ENCODE measurements around the gene PSMD3. TPM values are rescaled to one million over a fixed set of nuclear protein-coding genes. Genes with fewer than 3 reads are reported as not detected.
A peak's percentile ranks its signal among the peaks of the same experiment; 100 is the strongest.

PSMD3 gene
- total RNA-seq, 4 donors from 2014 or later: 58.1 to 117 (median 84.0) TPM

DNA sequence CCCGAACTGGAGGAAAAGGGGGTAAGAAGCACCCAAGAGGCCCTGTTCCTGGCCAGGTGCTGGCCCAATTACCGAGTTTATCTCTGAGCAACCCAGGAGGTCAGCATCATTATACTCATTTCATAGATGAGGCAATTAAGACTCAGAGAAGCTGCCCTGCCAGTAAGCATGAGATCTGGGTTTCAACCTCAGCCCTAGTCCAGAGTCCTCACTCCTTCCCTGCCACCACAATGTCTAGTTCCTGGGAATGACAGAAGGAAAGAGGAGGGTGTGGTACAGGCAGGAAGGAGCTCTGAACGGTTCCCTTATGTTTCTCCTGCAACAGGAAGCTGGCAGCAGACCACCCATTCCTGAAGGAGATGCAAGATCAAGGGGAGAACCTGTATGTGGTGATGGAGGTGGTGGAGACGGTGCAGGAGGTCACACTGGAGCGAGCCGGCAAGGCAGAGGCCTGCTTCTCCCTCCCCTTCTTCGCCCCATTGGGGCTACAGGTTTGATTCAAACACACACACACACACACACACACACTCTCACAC is 10.4 kb upstream of the PSMD3 start:
- Histone ChIP-seq H3K4me1 (no peaks in the 10 kb centered on the region), H3K27ac (replicated peaks in 1 of 4) (no peak overlapping the region), H3K36me3 (no peaks in the 10 kb centered on the region), H3K9me3 (no peaks in the 10 kb centered on the region), H3K4me3 (no peak overlapping the region), H3K27me3 (peaks cover 0 to 54% (median 4%) of the 10 kb centered on the region in 4 donors)
- intact Hi-C loops (cut with DNase I): no loop called here
- TF ChIP-seq POLR2A (IDR thresholded peaks at IDR 0.05; ENCODE audit: low read depth): no peak
- TF ChIP-seq EP300 (IDR thresholded peaks at IDR 0.05): no peak
- TF ChIP-seq, protein P1, sequence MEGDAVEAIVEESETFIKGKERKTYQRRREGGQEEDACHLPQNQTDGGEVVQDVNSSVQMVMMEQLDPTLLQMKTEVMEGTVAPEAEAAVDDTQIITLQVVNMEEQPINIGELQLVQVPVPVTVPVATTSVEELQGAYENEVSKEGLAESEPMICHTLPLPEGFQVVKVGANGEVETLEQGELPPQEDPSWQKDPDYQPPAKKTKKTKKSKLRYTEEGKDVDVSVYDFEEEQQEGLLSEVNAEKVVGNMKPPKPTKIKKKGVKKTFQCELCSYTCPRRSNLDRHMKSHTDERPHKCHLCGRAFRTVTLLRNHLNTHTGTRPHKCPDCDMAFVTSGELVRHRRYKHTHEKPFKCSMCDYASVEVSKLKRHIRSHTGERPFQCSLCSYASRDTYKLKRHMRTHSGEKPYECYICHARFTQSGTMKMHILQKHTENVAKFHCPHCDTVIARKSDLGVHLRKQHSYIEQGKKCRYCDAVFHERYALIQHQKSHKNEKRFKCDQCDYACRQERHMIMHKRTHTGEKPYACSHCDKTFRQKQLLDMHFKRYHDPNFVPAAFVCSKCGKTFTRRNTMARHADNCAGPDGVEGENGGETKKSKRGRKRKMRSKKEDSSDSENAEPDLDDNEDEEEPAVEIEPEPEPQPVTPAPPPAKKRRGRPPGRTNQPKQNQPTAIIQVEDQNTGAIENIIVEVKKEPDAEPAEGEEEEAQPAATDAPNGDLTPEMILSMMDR (IDR thresholded peaks at IDR 0.05): no peak
- TF ChIP-seq POLR2AphosphoS5 (IDR thresholded peaks at IDR 0.05): no peak
- WGBS: 73% methylated on average over 7 of the region's 7 CpGs
- no peak for DNase-seq (ENCODE audit: extremely low spot score)

DNA sequence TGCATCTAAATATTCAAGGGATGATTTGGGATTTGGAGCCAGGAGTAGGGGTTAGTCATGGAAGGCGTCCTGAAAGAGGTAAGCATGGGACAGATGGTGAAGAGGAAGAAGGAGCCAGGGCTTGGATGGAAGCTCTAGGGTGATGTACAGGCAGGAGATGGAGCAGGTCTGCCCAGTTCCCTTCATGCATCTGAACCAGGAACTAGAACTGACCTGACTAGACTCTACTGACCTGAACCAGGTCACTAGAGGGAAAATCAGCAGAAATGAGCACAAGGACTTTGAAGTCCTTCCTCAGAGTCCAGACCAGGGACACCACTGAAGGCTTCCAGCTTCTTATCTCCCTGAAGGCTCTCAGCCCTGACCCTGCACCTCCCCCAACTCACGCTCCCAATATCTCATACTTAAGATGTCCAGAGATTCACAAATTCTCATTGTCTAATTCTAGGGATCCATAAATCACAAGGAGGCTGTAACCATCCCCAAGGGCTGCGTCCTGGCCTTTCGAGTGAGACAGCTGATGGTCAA is 9.5 kb upstream of the PSMD3 start:
- intact Hi-C loops (cut with DNase I): no loop called here
- 90% methylated on average over 4 of the region's 4 CpGs for WGBS

DNA sequence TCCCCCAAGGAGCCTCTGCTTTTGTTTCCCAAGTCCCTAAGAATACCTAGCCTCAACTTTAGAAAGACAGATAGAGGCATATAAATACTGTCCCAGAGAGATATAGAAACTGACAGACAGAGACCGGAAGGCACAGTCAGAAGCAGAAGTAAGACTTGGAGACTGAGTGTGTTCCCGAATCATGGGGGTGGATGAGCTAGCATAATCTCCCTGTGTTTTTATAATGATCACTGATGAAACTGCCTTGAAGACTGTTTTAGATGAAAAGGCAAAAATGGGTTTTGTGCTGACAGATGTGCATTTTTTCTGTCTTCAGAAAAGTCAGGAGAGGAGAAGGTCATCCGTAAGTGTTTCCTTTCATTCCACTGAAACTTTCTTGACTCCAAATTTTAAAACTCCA is 8.3 kb upstream of the PSMD3 start:
- no peak for DNase-seq (ENCODE audit: extremely low spot score)
- Histone ChIP-seq H3K9me3 (no peaks in the 10 kb centered on the region), H3K36me3 (no peaks in the 10 kb centered on the region), H3K27me3 (peaks cover 0 to 62% (median 4%) of the 10 kb centered on the region in 4 donors), H3K4me3 (no peak overlapping the region), H3K4me1 (no peaks in the 10 kb centered on the region), H3K27ac (replicated peaks in 1 of 4) (peak overlapping the region in 1 of 4 donors; percentile 8)
- 30% methylated on average over 3 of the region's 3 CpGs for WGBS
- intact Hi-C loops (cut with DNase I): no loop called here
- TF ChIP-seq POLR2A (IDR thresholded peaks at IDR 0.05; ENCODE audit: low read depth) (no peak), POLR2AphosphoS5 (IDR thresholded peaks at IDR 0.05) (no peak), EP300 (IDR thresholded peaks at IDR 0.05) (no peak)
- TF ChIP-seq, protein P1 (IDR thresholded peaks at IDR 0.05): no peak

More for the DNA sequence above, 9.5 kb upstream of the PSMD3 start:
- Histone ChIP-seq H3K4me3 (no peak overlapping the region), H3K9me3 (no peaks in the 10 kb centered on the region), H3K4me1 (no peaks in the 10 kb centered on the region), H3K36me3 (no peaks in the 10 kb centered on the region), H3K27ac (replicated peaks in 1 of 4) (no peak overlapping the region), H3K27me3 (peaks cover 0 to 53% (median 4%) of the 10 kb centered on the region in 4 donors)
- TF ChIP-seq POLR2A (IDR thresholded peaks at IDR 0.05; ENCODE audit: low read depth): no peak
- TF ChIP-seq POLR2AphosphoS5 (IDR thresholded peaks at IDR 0.05): no peak
- TF ChIP-seq, protein P1 (IDR thresholded peaks at IDR 0.05): no peak
- no peak for TF ChIP-seq EP300 (IDR thresholded peaks at IDR 0.05)
- no peak for DNase-seq (ENCODE audit: extremely low spot score)

DNA sequence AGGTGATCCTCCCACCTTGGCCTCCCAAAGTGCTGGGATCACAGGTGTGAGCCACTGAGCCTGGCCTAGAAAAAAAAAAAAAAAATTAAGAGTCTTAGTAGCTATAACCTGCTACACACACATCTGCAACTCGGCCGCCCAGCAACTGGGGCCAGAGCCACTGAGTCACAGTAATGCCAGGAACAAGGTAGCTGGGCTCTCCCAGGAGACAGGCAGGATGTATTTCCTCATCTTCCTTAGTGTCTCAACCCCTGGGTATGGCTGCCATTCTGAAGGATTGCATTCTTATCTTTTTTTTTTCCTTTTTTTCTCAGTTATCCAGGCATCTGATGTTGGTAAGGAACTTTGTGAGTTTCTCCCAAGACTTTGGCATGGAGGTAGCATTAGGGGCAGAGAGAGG is 7.1 kb upstream of the PSMD3 start:
- H3K27me3 ChIP-seq: peaks cover 0 to 57% (median 4%) of the 10 kb centered on the region in 4 donors
- H3K36me3 ChIP-seq: no peaks in the 10 kb centered on the region
- no peak for DNase-seq (ENCODE audit: extremely low spot score)
- TF ChIP-seq, protein P1 (IDR thresholded peaks at IDR 0.05): no peak
- TF ChIP-seq EP300 (IDR thresholded peaks at IDR 0.05) (no peak), POLR2AphosphoS5 (IDR thresholded peaks at IDR 0.05) (no peak), POLR2A (IDR thresholded peaks at IDR 0.05; ENCODE audit: low read depth) (no peak)
- H3K27ac ChIP-seq (replicated peaks in 1 of 4): no peak overlapping the region
- WGBS: 88% methylated on average over 2 of the region's 2 CpGs
- intact Hi-C loops (cut with DNase I): no loop called here
- H3K9me3 ChIP-seq: no peaks in the 10 kb centered on the region
- no peak overlapping the region for H3K4me3 ChIP-seq
- no peaks in the 10 kb centered on the region for H3K4me1 ChIP-seq

Data from esophagus muscularis mucosa (tissue), 4 donors.